SK-N-SH (cell line): ENCODE results near the gene TRPM3. TPM values are rescaled to one million over a fixed set of nuclear protein-coding genes. Genes with fewer than 3 reads are reported as not detected.

Experiments
- CTCF ChIA-PET: fragments of 300-600, 350-600 bp; formaldehyde crosslinking; extraction: SDS; loops from one replicate; lab custom pipeline; 2021; lab: Yijun Ruan, JAX
- POLR2A ChIA-PET: fragments of 350-600 bp; sonication (Branson Sonifier 250); formaldehyde crosslinking; extraction: SDS; loops from one replicate; lab custom pipeline; 2020; ENCODE audit warnings: antibody characterized with exemption, inconsistent platforms; lab: Yijun Ruan, JAX
- DNase-seq: peaks from one replicate; pipeline ENCODE4 v3.0.0; 2012
- H2AFZ ChIP-seq: fragments of 200-600 bp; sonication (generic); 2 replicates; pipeline ENCODE4 v1.8.1; 2016; ENCODE audit warnings: antibody characterized with exemption, mild to moderate bottlenecking, low read depth
- H3F3A ChIP-seq: fragments of 200-600 bp; sonication (generic); replicated peaks from 2 replicates; pipeline ENCODE3; 2016; ENCODE audit warnings: antibody characterized with exemption, mild to moderate bottlenecking; ENCODE audit not compliant: insufficient read depth
- H3K27ac ChIP-seq, 2 experiments: fragments of 200-500 bp in 1 of 2; fragments of 200-600 bp in 1 of 2; sonication (Bioruptor generic) in 1 of 2; sonication (generic), shearing (Covaris generic) in 1 of 2; 2 replicates each; pipeline versions ENCODE4 v1.5.1 to v1.6.1; 2014 to 2016; ENCODE audit warnings: low read depth in 2 of 2, inconsistent platforms in 1 of 2, low read length in 1 of 2, mild to moderate bottlenecking in 1 of 2, mixed read lengths in 1 of 2
- H3K27me3 ChIP-seq: fragments of 200-600 bp; sonication (generic), shearing (Covaris generic); 2 replicates; pipeline ENCODE4 v1.6.1; 2016; ENCODE audit warnings: mixed run types; ENCODE audit not compliant: insufficient read depth
- H3K36me3 ChIP-seq, 2 experiments: fragments of 200-500 bp in 1 of 2; fragments of 200-600 bp in 1 of 2; sonication (Bioruptor generic) in 1 of 2; sonication (generic) in 1 of 2; replicated peaks in 1 of 2; 2 replicates each; pipeline versions ENCODE3 to v1.5.1; 2014 to 2016; ENCODE audit warnings: low read length in 1 of 2, mild to moderate bottlenecking in 1 of 2; ENCODE audit not compliant: insufficient read depth in 2 of 2, control insufficient read depth in 1 of 2
- H3K4me1 ChIP-seq, 2 experiments: fragments of 200-500 bp in 1 of 2; fragments of 200-600 bp in 1 of 2; sonication (Bioruptor generic) in 1 of 2; sonication (generic), shearing (Covaris generic) in 1 of 2; 2 replicates each; pipeline versions ENCODE4 v1.5.1 to v1.6.1; 2014 to 2016; ENCODE audit warnings: low read depth in 1 of 2, low read length in 1 of 2, mixed run types in 1 of 2; ENCODE audit not compliant: insufficient read depth in 2 of 2, control insufficient read depth in 1 of 2
- H3K4me2 ChIP-seq: fragments of 200-600 bp; sonication (generic), shearing (Covaris generic); 2 replicates; pipeline ENCODE4 v1.6.1; 2017; ENCODE audit warnings: mixed run types
- H3K4me3 ChIP-seq, 2 experiments: fragments of 200-500 bp in 1 of 2; fragments of 200-600 bp in 1 of 2; sonication (Bioruptor generic) in 1 of 2; sonication (generic), shearing (Covaris generic) in 1 of 2; 2 replicates each; pipeline versions ENCODE4 v1.5.1 to v1.8.1; 2014 to 2016; ENCODE audit warnings: low read depth in 2 of 2, inconsistent platforms in 1 of 2, low read length in 1 of 2, mild to moderate bottlenecking in 1 of 2, mixed read lengths in 1 of 2, moderate library complexity in 1 of 2
- H3K79me2 ChIP-seq: fragments of 200-600 bp; sonication (generic); 2 replicates; pipeline ENCODE4 v1.8.1; 2017; ENCODE audit warnings: mild to moderate bottlenecking; ENCODE audit not compliant: insufficient read depth
- H3K9ac ChIP-seq: fragments of 200-600 bp; sonication (generic); 2 replicates; pipeline ENCODE4 v1.6.1; 2017; ENCODE audit warnings: mixed run types
- H3K9me2 ChIP-seq: fragments of 200-600 bp; sonication (generic); 2 replicates; pipeline ENCODE4 v1.6.1; 2017; ENCODE audit warnings: mixed run types
- H3K9me3 ChIP-seq: fragments of 200-600 bp; sonication (generic); 2 replicates; pipeline ENCODE4 v1.6.1; 2017; ENCODE audit warnings: mixed run types, mild to moderate bottlenecking, moderate library complexity
- H4K20me1 ChIP-seq: fragments of 200-600 bp; sonication (generic); 2 replicates; pipeline ENCODE4 v1.6.1; 2017; ENCODE audit warnings: mild to moderate bottlenecking, mixed run types; ENCODE audit not compliant: insufficient read depth
- CHD2 ChIP-seq: fragments of 150-350 bp; IDR thresholded peaks from 2 replicates; pipeline ENCODE4 v1.6.1; 2018; ENCODE audit warnings: low read length; ENCODE audit not compliant: partially characterized antibody
- ELF1 ChIP-seq: IDR thresholded peaks from 2 replicates; pipeline ENCODE4 v1.4.0; 2012
- EP300 ChIP-seq, 2 experiments: IDR thresholded peaks; 2 replicates each; pipeline versions ENCODE4 v1.4.0 to v1.6.1; 2012; ENCODE audit warnings: borderline replicate concordance in 1 of 2, low read depth in 1 of 2, low read length in 1 of 2
- EZH2phosphoT487 ChIP-seq: fragments of 200-600 bp; sonication (generic); IDR thresholded peaks from 2 replicates; pipeline ENCODE4 v1.6.1; 2017; ENCODE audit warnings: low read depth, mixed run types, mild to moderate bottlenecking, antibody characterized with exemption, moderate library complexity, borderline replicate concordance
- FOSL2 ChIP-seq: IDR thresholded peaks from 2 replicates; pipeline ENCODE4 v1.4.0; 2012; ENCODE audit warnings: low read depth, mild to moderate bottlenecking, moderate library complexity, borderline replicate concordance
- FOXM1 ChIP-seq: IDR thresholded peaks from 2 replicates; pipeline ENCODE4 v1.4.0; 2012; ENCODE audit warnings: low read depth, mild to moderate bottlenecking
- GABPA ChIP-seq: IDR thresholded peaks from 2 replicates; pipeline ENCODE4 v1.4.0; 2012; ENCODE audit warnings: low read depth, mild to moderate bottlenecking
- GATA2 ChIP-seq: sonication (generic); formaldehyde crosslinking; IDR thresholded peaks from 2 replicates; pipeline ENCODE4 v1.5.0; 2020; ENCODE audit warnings: mild to moderate bottlenecking, missing genetic modification reagents
- MEF2A ChIP-seq: IDR thresholded peaks from 2 replicates; pipeline ENCODE4 v1.4.0; 2012; ENCODE audit warnings: low read depth, borderline replicate concordance
- RAD21 ChIP-seq: IDR thresholded peaks from 2 replicates; pipeline ENCODE4 v1.6.1; 2012; ENCODE audit warnings: mild to moderate bottlenecking, low read length
- RCOR1 ChIP-seq: fragments of 150-350 bp; IDR thresholded peaks from 2 replicates; pipeline ENCODE4 v1.6.1; 2017; ENCODE audit warnings: antibody characterized with exemption, low read length
- RFX5 ChIP-seq: IDR thresholded peaks from 2 replicates; pipeline ENCODE4 v1.6.1; 2012; ENCODE audit warnings: mild to moderate bottlenecking, improper control_type of control experiment, low read length
- RXRA ChIP-seq: IDR thresholded peaks from 2 replicates; pipeline ENCODE4 v1.4.0; 2012; ENCODE audit warnings: low read depth, mild to moderate bottlenecking, borderline replicate concordance
- WGBS: methylation state at CpG from one replicate; pipeline ENCODE4 v1.1.6; 2017; ENCODE audit warnings: low lambda C conversion rate; 5-methylcytosine and 5-hydroxymethylcytosine counted together
- polyA plus RNA-seq, 3 experiments: library from polyadenylated mRNA; depleted of rRNA; stranded (reverse); fragments of >200 nt; gene quantifications; 2 replicates each; pipeline ENCODE4 v1.2.3, GENCODE V29; 2012
- TF ChIP-seq, protein P1 (sequence below): IDR thresholded peaks from 2 replicates; pipeline ENCODE4 v1.4.0; 2012; ENCODE audit warnings: low read depth, borderline replicate concordance
- TF ChIP-seq, protein P2 (sequence below): fragments of 150-350 bp; IDR thresholded peaks from 2 replicates; pipeline ENCODE4 v1.6.1; 2016; ENCODE audit warnings: mild to moderate bottlenecking, low read depth, low read length
- TF ChIP-seq, protein P3 (sequence below): fragments of 150-350 bp; IDR thresholded peaks from 2 replicates; pipeline ENCODE4 v1.6.1; 2017; ENCODE audit warnings: antibody characterized with exemption, low read length, low read depth, borderline replicate concordance

The TRPM3 gene
- polyA plus RNA-seq, 1 of the 3 experiments (the other 2 are of a cell fraction) = not detected

DNA sequence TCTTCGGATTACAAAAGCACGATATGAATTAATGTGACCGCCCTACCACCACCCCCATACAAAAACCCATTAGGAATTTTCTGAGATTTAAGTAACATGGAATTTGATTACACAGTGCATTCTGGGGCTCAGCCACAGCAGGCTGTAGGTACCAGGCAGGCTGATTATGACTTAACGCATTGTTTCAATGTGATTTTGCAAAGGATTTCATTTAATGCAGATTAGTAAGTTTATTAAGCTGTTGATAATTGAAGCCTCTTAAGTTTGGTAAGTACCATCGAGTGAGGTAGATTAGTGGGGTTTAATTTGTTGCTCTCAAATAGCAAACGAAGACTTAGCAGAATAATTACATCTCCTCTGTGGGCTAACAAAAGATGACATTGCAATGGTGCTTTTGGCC, 240.1 kb downstream of the TRPM3 start:
- Histone ChIP-seq H3K27ac (no peak overlapping the region), H3K9me2 (no peaks in the 10 kb centered on the region), H3K27me3 (peaks cover 24% of the 10 kb centered on the region), H4K20me1 (no peaks in the 10 kb centered on the region), H3F3A (no peaks in the 10 kb centered on the region), H3K9ac (no peak overlapping the region), H3K79me2 (no peaks in the 10 kb centered on the region), H3K4me2 (no peak overlapping the region), H3K4me3 (no peak overlapping the region), H3K4me1 (no peaks in the 10 kb centered on the region), H3K36me3 (no peaks in the 10 kb centered on the region), H3K9me3 (no peaks in the 10 kb centered on the region), H2AFZ (no peak overlapping the region)
- TF ChIP-seq CHD2 (no peak), FOSL2 (no peak)
- no peak for DNase-seq
- ChIA-PET POLR2A (no interaction called here), CTCF (no interaction called here)
- 5% methylated on average over 6 of the region's 6 CpGs for WGBS

DNA sequence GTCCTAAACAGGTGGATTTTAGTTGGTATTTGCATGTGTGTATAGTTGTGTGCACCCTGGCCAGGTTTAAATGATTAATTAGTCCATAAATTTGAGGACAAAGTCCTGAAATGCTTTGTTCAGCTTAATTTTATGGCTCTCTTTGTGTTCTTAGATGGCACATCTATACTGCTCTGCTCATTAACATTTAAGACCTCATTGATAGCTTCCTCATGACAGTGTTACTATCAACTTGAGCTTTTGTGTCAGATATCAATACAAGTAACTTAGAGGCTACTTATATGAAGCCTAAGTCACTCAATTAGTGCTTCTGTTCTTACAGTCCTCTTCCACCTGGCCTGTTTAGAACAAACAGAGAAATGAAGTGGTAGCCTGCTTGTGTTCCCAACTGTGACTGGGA, 240.9 kb downstream of the TRPM3 start:
- no peak overlapping the region for H3K9ac ChIP-seq
- H3K27ac ChIP-seq = no peak overlapping the region
- POLR2A ChIA-PET = no interaction called here
- H3F3A ChIP-seq = no peaks in the 10 kb centered on the region
- no peak overlapping the region for H3K4me2 ChIP-seq
- no peak overlapping the region for H3K4me3 ChIP-seq
- no peak for DNase-seq
- no peaks in the 10 kb centered on the region for H3K79me2 ChIP-seq
- no peaks in the 10 kb centered on the region for H4K20me1 ChIP-seq
- H3K27me3 ChIP-seq = peaks cover 24% of the 10 kb centered on the region
- H3K36me3 ChIP-seq = no peaks in the 10 kb centered on the region
- TF ChIP-seq ELF1 = no peak
- no peak for TF ChIP-seq EP300 (IDR thresholded peaks at IDR 0.05; ENCODE audit: borderline replicate concordance in 1 of 2, low read depth in 1 of 2, low read length in 1 of 2)
- TF ChIP-seq MEF2A = no peak
- no peak for TF ChIP-seq FOSL2
- TF ChIP-seq RFX5 = no peak
- TF ChIP-seq, protein P1, sequence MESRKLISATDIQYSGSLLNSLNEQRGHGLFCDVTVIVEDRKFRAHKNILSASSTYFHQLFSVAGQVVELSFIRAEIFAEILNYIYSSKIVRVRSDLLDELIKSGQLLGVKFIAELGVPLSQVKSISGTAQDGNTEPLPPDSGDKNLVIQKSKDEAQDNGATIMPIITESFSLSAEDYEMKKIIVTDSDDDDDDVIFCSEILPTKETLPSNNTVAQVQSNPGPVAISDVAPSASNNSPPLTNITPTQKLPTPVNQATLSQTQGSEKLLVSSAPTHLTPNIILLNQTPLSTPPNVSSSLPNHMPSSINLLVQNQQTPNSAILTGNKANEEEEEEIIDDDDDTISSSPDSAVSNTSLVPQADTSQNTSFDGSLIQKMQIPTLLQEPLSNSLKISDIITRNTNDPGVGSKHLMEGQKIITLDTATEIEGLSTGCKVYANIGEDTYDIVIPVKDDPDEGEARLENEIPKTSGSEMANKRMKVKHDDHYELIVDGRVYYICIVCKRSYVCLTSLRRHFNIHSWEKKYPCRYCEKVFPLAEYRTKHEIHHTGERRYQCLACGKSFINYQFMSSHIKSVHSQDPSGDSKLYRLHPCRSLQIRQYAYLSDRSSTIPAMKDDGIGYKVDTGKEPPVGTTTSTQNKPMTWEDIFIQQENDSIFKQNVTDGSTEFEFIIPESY = no peak
- no peak for TF ChIP-seq RAD21
- TF ChIP-seq FOXM1 = no peak
- no peak for TF ChIP-seq EZH2phosphoT487
- no peak for TF ChIP-seq RXRA
- no peak for TF ChIP-seq GABPA
- no peak for TF ChIP-seq GATA2 (CRISPR knock-in tag)
- TF ChIP-seq, protein P2, sequence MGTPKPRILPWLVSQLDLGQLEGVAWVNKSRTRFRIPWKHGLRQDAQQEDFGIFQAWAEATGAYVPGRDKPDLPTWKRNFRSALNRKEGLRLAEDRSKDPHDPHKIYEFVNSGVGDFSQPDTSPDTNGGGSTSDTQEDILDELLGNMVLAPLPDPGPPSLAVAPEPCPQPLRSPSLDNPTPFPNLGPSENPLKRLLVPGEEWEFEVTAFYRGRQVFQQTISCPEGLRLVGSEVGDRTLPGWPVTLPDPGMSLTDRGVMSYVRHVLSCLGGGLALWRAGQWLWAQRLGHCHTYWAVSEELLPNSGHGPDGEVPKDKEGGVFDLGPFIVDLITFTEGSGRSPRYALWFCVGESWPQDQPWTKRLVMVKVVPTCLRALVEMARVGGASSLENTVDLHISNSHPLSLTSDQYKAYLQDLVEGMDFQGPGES = no peak
- no peak for TF ChIP-seq RCOR1
- TF ChIP-seq, protein P3, sequence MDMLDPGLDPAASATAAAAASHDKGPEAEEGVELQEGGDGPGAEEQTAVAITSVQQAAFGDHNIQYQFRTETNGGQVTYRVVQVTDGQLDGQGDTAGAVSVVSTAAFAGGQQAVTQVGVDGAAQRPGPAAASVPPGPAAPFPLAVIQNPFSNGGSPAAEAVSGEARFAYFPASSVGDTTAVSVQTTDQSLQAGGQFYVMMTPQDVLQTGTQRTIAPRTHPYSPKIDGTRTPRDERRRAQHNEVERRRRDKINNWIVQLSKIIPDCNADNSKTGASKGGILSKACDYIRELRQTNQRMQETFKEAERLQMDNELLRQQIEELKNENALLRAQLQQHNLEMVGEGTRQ = no peak
- H3K4me1 ChIP-seq = no peaks in the 10 kb centered on the region
- H3K9me3 ChIP-seq = no peaks in the 10 kb centered on the region
- H3K9me2 ChIP-seq = no peaks in the 10 kb centered on the region
- CTCF ChIA-PET = no interaction called here
- H2AFZ ChIP-seq = no peak overlapping the region
